Trophoblast cell (in vitro differentiated cells and primary cell): Measurements from ENCODE around the gene XPR1.
A peak's percentile ranks its signal among the peaks of the same experiment; 100 is the strongest.

Experiments used
- DNase-seq, 2 donors: peaks; one replicate each; pipeline ENCODE4 v3.0.0-alpha.2; 2016
- H2AFZ ChIP-seq: 2 replicates; pipeline ENCODE4 v1.6.1; 2013; ENCODE audit warnings: low read length, moderate library complexity, mild to moderate bottlenecking; ENCODE audit not compliant: insufficient read depth, poor library complexity
- H2AK5ac ChIP-seq: 2 replicates; pipeline ENCODE4 v1.6.1; 2013; ENCODE audit warnings: mild to moderate bottlenecking, low read length
- H2BK120ac ChIP-seq: 2 replicates; pipeline ENCODE4 v1.6.1; 2013; ENCODE audit warnings: low read length, mild to moderate bottlenecking, moderate library complexity; ENCODE audit not compliant: insufficient read depth, poor library complexity
- H2BK12ac ChIP-seq: 2 replicates; pipeline ENCODE4 v1.6.1; 2013; ENCODE audit warnings: mild to moderate bottlenecking, low read length, moderate library complexity
- H2BK5ac ChIP-seq: 2 replicates; pipeline ENCODE4 v1.6.1; 2013; ENCODE audit warnings: low read length, low read depth, moderate library complexity, mild to moderate bottlenecking; ENCODE audit not compliant: poor library complexity
- H3K14ac ChIP-seq: 2 replicates; pipeline ENCODE4 v1.6.1; 2013; ENCODE audit warnings: mild to moderate bottlenecking, low read length
- H3K18ac ChIP-seq: 2 replicates; pipeline ENCODE4 v1.6.1; 2013; ENCODE audit warnings: mild to moderate bottlenecking, low read length
- H3K23ac ChIP-seq: 2 replicates; pipeline ENCODE4 v1.6.1; 2013; ENCODE audit warnings: low read length
- H3K27ac ChIP-seq: 2 replicates; pipeline ENCODE4 v1.5.1; 2013; ENCODE audit warnings: low read depth, mild to moderate bottlenecking, inconsistent platforms, low read length, moderate library complexity
- H3K27me3 ChIP-seq: 2 replicates; pipeline ENCODE4 v1.6.1; 2013; ENCODE audit warnings: inconsistent platforms, mild to moderate bottlenecking, low read length, moderate library complexity; ENCODE audit not compliant: insufficient read depth
- H3K36me3 ChIP-seq, 2 experiments: 1 replicate in 1 of 2; 2 replicates in 1 of 2; pipeline ENCODE4 v1.6.1; 2013; ENCODE audit warnings: low read length in 2 of 2, mild to moderate bottlenecking in 2 of 2, moderate library complexity in 1 of 2; ENCODE audit not compliant: insufficient read depth in 2 of 2, control insufficient read depth in 1 of 2
- H3K4ac ChIP-seq: 2 replicates; pipeline ENCODE4 v1.6.1; 2013; ENCODE audit warnings: low read depth, mild to moderate bottlenecking, low read length, moderate library complexity
- H3K4me1 ChIP-seq, 2 experiments: 1 replicate in 1 of 2; 2 replicates in 1 of 2; pipeline ENCODE4 v1.6.1; 2013; ENCODE audit warnings: low read length in 2 of 2, mild to moderate bottlenecking in 2 of 2, moderate library complexity in 1 of 2; ENCODE audit not compliant: insufficient read depth in 2 of 2, control insufficient read depth in 1 of 2
- H3K4me2 ChIP-seq: 2 replicates; pipeline ENCODE4 v1.6.1; 2013; ENCODE audit warnings: inconsistent platforms, mild to moderate bottlenecking, low read length, moderate library complexity
- H3K4me3 ChIP-seq: 2 replicates; pipeline ENCODE4 v1.5.1; 2013; ENCODE audit warnings: mild to moderate bottlenecking, low read depth, low read length, inconsistent platforms
- H3K79me1 ChIP-seq: one replicate; pipeline ENCODE4 v1.6.1; 2013; ENCODE audit warnings: low read length
- H3K79me2 ChIP-seq: 2 replicates; pipeline ENCODE4 v1.6.1; 2013; ENCODE audit warnings: low read length, mild to moderate bottlenecking; ENCODE audit not compliant: control insufficient read depth, insufficient read depth, poor library complexity
- H3K9ac ChIP-seq: 2 replicates; pipeline ENCODE4 v1.6.1; 2013; ENCODE audit warnings: mild to moderate bottlenecking, low read length
- H3K9me3 ChIP-seq: 2 replicates; pipeline ENCODE4 v1.6.1; 2013; ENCODE audit warnings: low read depth, mild to moderate bottlenecking, control low read depth, inconsistent platforms, low read length; ENCODE audit not compliant: insufficient read depth
- H4K12ac ChIP-seq: 2 replicates; pipeline ENCODE4 v1.6.1; 2013; ENCODE audit warnings: low read depth, mild to moderate bottlenecking, low read length, moderate library complexity
- H4K8ac ChIP-seq: 2 replicates; pipeline ENCODE4 v1.6.1; 2013; ENCODE audit warnings: low read depth, mild to moderate bottlenecking, low read length, moderate library complexity
- H4K91ac ChIP-seq: one replicate; pipeline ENCODE4 v1.6.1; 2013; ENCODE audit warnings: low read depth, mild to moderate bottlenecking, low read length, moderate library complexity
- WGBS: extraction: QIAGEN DNeasy Blood & Tissue Kit; methylation state at CpG from one replicate; pipeline ENCODE4 v1.1.7; 2013; ENCODE audit warnings: missing lambda C conversion rate; ENCODE audit not compliant: insufficient read length, insufficient coverage; ENCODE audit errors: extremely low coverage; 5-methylcytosine and 5-hydroxymethylcytosine counted together

Gene XPR1

DNA sequence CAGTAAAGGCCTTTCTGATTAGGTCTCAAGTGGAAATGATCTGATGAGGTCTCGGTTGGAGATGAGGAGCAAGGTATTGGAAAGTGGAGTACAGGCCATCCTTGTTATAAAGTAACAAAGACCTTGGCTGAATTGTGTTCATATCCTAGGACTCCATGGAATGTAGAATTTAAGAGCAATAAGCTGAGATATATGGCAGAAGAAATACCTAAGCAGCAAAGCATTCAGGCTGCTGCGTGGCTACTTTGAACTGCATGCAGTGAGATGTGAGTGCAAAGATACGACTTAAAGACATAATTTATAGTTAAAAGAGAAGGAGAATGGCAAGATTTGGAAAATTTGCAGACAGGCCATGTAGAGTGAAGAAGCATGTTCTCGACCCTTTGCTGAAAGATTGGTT lies 11.2 kb upstream of the XPR1 start:
- Histone ChIP-seq H3K27ac (no peak overlapping the region), H3K27me3 (no peaks in the 10 kb centered on the region), H3K14ac (no peak overlapping the region), H2AFZ (no peak overlapping the region), H3K23ac (no peak overlapping the region), H2BK120ac (no peak overlapping the region), H3K18ac (no peak overlapping the region), H3K4me2 (no peak overlapping the region), H2BK12ac (no peak overlapping the region), H3K4me3 (no peak overlapping the region), H3K79me2 (no peaks in the 10 kb centered on the region), H3K9me3 (no peaks in the 10 kb centered on the region), H2BK5ac (no peak overlapping the region), H3K4me1 (no peaks in the 10 kb centered on the region), H4K8ac (no peak overlapping the region), H4K12ac (no peak overlapping the region), H3K79me1 (no peaks in the 10 kb centered on the region), H3K4ac (no peak overlapping the region), H3K9ac (no peak overlapping the region), H4K91ac (no peak overlapping the region), H2AK5ac (no peak overlapping the region), H3K36me3 (no peaks in the 10 kb centered on the region)
- WGBS = no CpG with 5 or more reads among the region's 4 CpGs
- DNase-seq = peak in 1 of 2 donors; percentile 62

DNA sequence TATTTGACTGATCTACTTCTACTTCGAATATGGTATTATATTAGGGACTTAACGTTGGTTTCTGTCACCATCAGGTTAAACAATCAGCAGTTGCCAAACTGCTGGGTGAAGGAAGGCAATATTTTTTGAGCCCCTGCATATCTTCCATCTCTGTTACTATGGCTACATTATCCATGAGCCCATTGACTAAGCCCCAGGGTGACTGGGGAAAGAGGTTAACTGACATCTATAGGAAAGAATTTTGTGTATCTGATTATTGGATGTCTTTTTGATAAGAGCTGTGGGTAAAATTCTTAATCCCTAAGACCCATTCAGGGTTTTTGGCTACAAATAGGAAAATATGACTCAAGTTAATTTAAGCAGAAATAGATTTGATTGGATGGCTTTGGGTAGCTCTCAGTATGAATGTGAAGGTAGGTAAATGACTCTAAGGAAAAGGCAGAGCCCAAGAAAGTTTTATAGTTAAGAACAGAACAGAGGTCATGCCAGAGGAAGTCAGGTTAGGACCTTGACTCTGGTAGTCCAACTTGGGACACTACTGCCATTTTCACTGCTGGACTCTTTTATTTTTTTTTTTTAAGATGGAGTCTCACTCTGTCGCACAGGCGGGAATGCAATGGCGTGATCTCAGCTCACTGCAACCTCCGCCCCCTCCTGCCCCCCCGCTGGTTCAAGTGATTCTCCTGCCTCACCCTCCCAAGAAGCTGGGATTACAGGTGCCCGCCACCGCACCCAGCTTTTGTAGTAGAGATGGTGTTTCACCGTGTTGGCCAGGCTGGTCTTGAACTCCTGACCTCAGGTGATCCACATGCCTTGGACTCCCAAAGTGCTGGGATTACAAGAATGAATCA lies 8.9 kb upstream of the XPR1 start:
- WGBS = no CpG with 5 or more reads among the region's 10 CpGs
- H2BK5ac ChIP-seq = no peak overlapping the region
- no peak overlapping the region for H2BK12ac ChIP-seq
- no peaks in the 10 kb centered on the region for H3K9me3 ChIP-seq
- H3K14ac ChIP-seq = no peak overlapping the region
- no peak overlapping the region for H2AK5ac ChIP-seq
- H4K12ac ChIP-seq = no peak overlapping the region
- no peak overlapping the region for H3K18ac ChIP-seq
- H2BK120ac ChIP-seq = no peak overlapping the region
- no peak overlapping the region for H2AFZ ChIP-seq
- no peak overlapping the region for H3K23ac ChIP-seq
- H3K79me1 ChIP-seq = no peaks in the 10 kb centered on the region
- no peak overlapping the region for H3K9ac ChIP-seq
- H3K27ac ChIP-seq = no peak overlapping the region
- no peaks in the 10 kb centered on the region for H3K4me1 ChIP-seq
- no peaks in the 10 kb centered on the region for H3K27me3 ChIP-seq
- no peak for DNase-seq
- no peak overlapping the region for H4K91ac ChIP-seq
- no peaks in the 10 kb centered on the region for H3K79me2 ChIP-seq
- H3K4me3 ChIP-seq = no peak overlapping the region
- H4K8ac ChIP-seq = no peak overlapping the region
- no peak overlapping the region for H3K4ac ChIP-seq
- no peak overlapping the region for H3K4me2 ChIP-seq
- H3K36me3 ChIP-seq = no peaks in the 10 kb centered on the region

DNA sequence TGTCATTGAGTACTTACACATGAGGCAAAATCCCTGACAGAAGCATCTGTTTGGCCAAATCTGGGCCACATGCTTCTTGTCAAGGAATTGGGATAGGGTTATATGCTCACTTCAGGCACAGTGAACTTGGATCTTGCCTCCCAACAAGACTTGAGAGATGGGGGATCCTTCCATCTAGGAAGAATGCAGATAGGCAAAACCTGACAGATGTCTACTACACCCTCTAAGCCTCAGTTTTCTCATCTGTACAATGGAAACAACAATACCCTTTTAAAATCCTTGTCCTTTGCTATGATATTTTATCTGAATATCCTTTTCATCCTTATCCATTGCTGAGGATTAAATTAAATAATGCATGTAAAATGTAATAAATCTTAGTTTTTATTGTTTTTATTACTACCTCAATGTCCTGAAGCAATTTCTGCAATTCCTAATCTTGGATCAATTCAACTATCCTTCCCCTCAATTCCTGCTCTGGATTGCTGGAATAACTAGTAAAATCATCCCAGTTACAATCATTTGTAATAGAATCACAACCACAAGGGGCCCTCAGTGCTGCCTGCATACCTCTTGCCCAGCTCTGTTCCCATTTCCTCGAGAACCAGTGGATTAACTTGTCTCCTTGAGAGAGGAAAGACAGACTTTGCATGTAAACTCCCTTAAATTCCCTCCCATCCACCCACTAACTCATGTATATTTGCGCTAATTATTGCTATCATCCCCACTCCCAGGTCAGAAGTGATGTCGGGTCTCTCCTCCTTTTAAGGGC lies 8.1 kb upstream of the XPR1 start:
- no CpG with 5 or more reads among the region's 3 CpGs for WGBS
- H3K4me3 ChIP-seq = no peak overlapping the region
- no peak overlapping the region for H2AK5ac ChIP-seq
- H3K14ac ChIP-seq = no peak overlapping the region
- H3K79me2 ChIP-seq = no peaks in the 10 kb centered on the region
- H3K9ac ChIP-seq = no peak overlapping the region
- H4K12ac ChIP-seq = no peak overlapping the region
- H3K4me1 ChIP-seq = no peaks in the 10 kb centered on the region
- H3K27ac ChIP-seq = no peak overlapping the region
- no peak overlapping the region for H3K4ac ChIP-seq
- no peak overlapping the region for H3K23ac ChIP-seq
- H3K79me1 ChIP-seq = no peaks in the 10 kb centered on the region
- H3K18ac ChIP-seq = no peak overlapping the region
- no peak for DNase-seq
- no peak overlapping the region for H2BK5ac ChIP-seq
- H2BK120ac ChIP-seq = no peak overlapping the region
- H2AFZ ChIP-seq = no peak overlapping the region
- H3K9me3 ChIP-seq = no peaks in the 10 kb centered on the region
- no peak overlapping the region for H3K4me2 ChIP-seq
- H2BK12ac ChIP-seq = no peak overlapping the region
- H4K91ac ChIP-seq = no peak overlapping the region
- H3K36me3 ChIP-seq = no peaks in the 10 kb centered on the region
- no peak overlapping the region for H4K8ac ChIP-seq
- no peaks in the 10 kb centered on the region for H3K27me3 ChIP-seq

- H4K91ac ChIP-seq = no peak overlapping the region
- no peak overlapping the region for H3K4ac ChIP-seq
- H4K12ac ChIP-seq = no peak overlapping the region
- H3K23ac ChIP-seq = no peak overlapping the region
- no peaks in the 10 kb centered on the region for H3K36me3 ChIP-seq
- no peak overlapping the region for H2BK120ac ChIP-seq
- no peaks in the 10 kb centered on the region for H3K79me2 ChIP-seq
- H3K14ac ChIP-seq = no peak overlapping the region
- no peak overlapping the region for H3K4me2 ChIP-seq
- H2BK5ac ChIP-seq = no peak overlapping the region
- H3K9me3 ChIP-seq = no peaks in the 10 kb centered on the region
- no peak for DNase-seq
- H3K18ac ChIP-seq = no peak overlapping the region
- H3K79me1 ChIP-seq = no peaks in the 10 kb centered on the region
- no peak overlapping the region for H2AK5ac ChIP-seq
- no peak overlapping the region for H3K4me3 ChIP-seq
- no peak overlapping the region for H2AFZ ChIP-seq
- no peaks in the 10 kb centered on the region for H3K27me3 ChIP-seq
- no peak overlapping the region for H4K8ac ChIP-seq
- no peak overlapping the region for H3K9ac ChIP-seq
- no peaks in the 10 kb centered on the region for H3K4me1 ChIP-seq
- no CpG with 5 or more reads among the region's 1 CpG for WGBS
- no peak overlapping the region for H2BK12ac ChIP-seq
- no peak overlapping the region for H3K27ac ChIP-seq
These were observed 5.1 kb upstream of the XPR1 start for GRCh38 chr1:180626711-180627110.
